Sigmoid colon (tissue), 3 donors: ENCODE measurements around the gene KCNH5.

Source experiments
- POLR2A ChIP-seq, 2 donors: fragments of 450-650 bp; IDR thresholded peaks; one replicate each; pipeline ENCODE4 v1.6.1; 2016; ENCODE audit warnings: antibody characterized with exemption in 2 of 2, mild to moderate bottlenecking in 2 of 2, moderate library complexity in 2 of 2
- TF ChIP-seq, protein P1 (sequence below), 4 experiments: fragments of 450-650 bp in 3 of 4; fragments of 200-600 bp in 1 of 4; IDR thresholded peaks; one replicate each; pipeline ENCODE4 v1.5.1; 2016 to 2019; ENCODE audit warnings: antibody characterized with exemption in 4 of 4, mild to moderate bottlenecking in 3 of 4, moderate library complexity in 2 of 4

DNA sequence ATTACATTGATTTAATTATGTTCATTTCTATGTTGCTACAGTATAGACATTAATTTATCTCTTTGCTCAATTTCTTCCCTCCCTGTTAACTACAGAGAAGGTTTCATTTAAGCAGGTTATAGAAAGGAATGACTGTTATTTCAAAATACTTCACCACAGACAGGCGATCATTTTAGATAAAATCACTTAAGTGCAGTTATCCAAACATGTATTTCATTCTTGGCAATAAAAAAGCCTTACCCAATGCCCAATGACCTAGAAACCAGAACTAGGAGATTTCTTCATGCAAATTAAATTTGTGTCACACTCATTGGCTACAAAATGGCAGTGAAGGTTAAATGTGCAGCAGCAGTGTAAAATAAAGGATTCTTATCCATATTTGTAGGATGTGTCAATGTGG is 266.4 kb downstream of the KCNH5 start:
- TF ChIP-seq, protein P1, sequence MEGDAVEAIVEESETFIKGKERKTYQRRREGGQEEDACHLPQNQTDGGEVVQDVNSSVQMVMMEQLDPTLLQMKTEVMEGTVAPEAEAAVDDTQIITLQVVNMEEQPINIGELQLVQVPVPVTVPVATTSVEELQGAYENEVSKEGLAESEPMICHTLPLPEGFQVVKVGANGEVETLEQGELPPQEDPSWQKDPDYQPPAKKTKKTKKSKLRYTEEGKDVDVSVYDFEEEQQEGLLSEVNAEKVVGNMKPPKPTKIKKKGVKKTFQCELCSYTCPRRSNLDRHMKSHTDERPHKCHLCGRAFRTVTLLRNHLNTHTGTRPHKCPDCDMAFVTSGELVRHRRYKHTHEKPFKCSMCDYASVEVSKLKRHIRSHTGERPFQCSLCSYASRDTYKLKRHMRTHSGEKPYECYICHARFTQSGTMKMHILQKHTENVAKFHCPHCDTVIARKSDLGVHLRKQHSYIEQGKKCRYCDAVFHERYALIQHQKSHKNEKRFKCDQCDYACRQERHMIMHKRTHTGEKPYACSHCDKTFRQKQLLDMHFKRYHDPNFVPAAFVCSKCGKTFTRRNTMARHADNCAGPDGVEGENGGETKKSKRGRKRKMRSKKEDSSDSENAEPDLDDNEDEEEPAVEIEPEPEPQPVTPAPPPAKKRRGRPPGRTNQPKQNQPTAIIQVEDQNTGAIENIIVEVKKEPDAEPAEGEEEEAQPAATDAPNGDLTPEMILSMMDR (IDR thresholded peaks at IDR 0.05): no peak
- TF ChIP-seq POLR2A (IDR thresholded peaks at IDR 0.05): no peak
